ENCODE data around the gene CC2D2A. TPM values are rescaled to one million over a fixed set of nuclear protein-coding genes. Genes with fewer than 3 reads are reported as not detected.
"Not testable (repeated sequence)": the region's sequence is repeated elsewhere in the genome, so short reads cannot be mapped to it uniquely, and the experiment has no call there.

The CC2D2A gene
- total RNA-seq, 1 donor from 2014 or later = 33.1 TPM

DNA sequence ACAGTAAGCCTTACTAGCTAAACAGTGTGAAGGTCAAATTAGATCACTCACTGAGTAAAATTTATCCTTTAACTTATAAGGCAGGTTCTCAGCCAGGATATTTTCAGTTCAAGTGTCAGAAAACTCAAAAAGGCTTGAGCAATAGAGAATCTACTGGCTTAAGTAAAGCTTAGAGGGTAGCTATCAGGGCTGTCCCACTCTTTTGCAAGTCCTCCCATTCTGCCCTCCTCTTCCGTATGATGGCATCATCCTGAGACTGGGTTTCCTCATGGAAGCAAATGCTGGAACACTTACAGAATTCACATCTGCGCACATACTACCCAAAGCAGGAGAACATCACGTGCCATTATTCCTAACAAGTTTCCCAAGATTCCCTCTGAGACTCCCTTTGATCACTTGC is 130.5 kb downstream of the CC2D2A start:
- Histone ChIP-seq H3K9me3 (no peaks in the 10 kb centered on the region), H3K4me3 (no peak overlapping the region), H3K4me1 (no peaks in the 10 kb centered on the region), H3K36me3 (peaks cover 0 to 30% of the 10 kb centered on the region in 2 donors), H3K27me3 (no peaks in the 10 kb centered on the region), H3K27ac (no peak overlapping the region)
- no peak for TF ChIP-seq CTCF (IDR thresholded peaks at IDR 0.05)
- no peak for TF ChIP-seq POLR2A (IDR thresholded peaks at IDR 0.05)
- no peak for TF ChIP-seq POLR2AphosphoS5 (IDR thresholded peaks at IDR 0.05; ENCODE audit: insufficient read depth in 1 of 2, low read depth in 1 of 2)
- no peak for DNase-seq (ENCODE audit: extremely low spot score in 2 of 2)
- intact Hi-C loops (cut with DNase I) = no loop called here

- H3K9me3 ChIP-seq = no peaks in the 10 kb centered on the region
- no peaks in the 10 kb centered on the region for H3K27me3 ChIP-seq
- no peak overlapping the region for H3K27ac ChIP-seq
- TF ChIP-seq POLR2A (IDR thresholded peaks at IDR 0.05) (no peak), CTCF (IDR thresholded peaks at IDR 0.05) (no peak), POLR2AphosphoS5 (IDR thresholded peaks at IDR 0.05; ENCODE audit: insufficient read depth in 1 of 2, low read depth in 1 of 2) (no peak)
- no peaks in the 10 kb centered on the region for H3K4me1 ChIP-seq
- peaks cover 0 to 36% of the 10 kb centered on the region in 2 donors for H3K36me3 ChIP-seq
- DNase-seq (ENCODE audit: extremely low spot score in 2 of 2) = no peak
- intact Hi-C loops (cut with DNase I) = no loop called here
- no peak overlapping the region for H3K4me3 ChIP-seq
Observed at GRCh38 chr4:15601862-15602261, 132.2 kb downstream of the CC2D2A start.

DNA sequence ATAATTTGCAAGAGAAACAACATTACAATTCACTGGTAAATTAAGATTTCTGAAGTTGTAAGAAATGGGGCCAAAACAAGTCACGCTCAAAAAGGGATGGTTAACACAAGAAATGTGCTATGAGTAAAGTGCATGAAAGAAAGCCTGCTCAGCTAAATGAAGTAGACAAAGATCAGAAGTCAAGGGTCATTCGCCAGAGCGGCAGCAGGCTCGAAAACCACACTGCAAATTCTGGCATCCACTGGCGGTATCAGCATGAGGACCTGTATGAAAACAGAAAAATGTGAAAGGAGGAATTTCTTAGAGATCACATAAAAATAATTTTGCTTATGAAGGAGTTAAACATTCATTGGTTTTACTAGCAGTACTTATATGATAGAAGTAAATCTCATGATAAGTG is 135.9 kb downstream of the CC2D2A start:
- Histone ChIP-seq H3K27me3 (no peaks in the 10 kb centered on the region), H3K9me3 (no peaks in the 10 kb centered on the region), H3K4me1 (no peaks in the 10 kb centered on the region), H3K4me3 (no peak overlapping the region), H3K27ac (no peak overlapping the region), H3K36me3 (peaks cover 0 to 36% of the 10 kb centered on the region in 2 donors)
- intact Hi-C loops (cut with DNase I) = no loop called here
- TF ChIP-seq POLR2AphosphoS5 (IDR thresholded peaks at IDR 0.05; ENCODE audit: insufficient read depth in 1 of 2, low read depth in 1 of 2) = no peak
- no peak for TF ChIP-seq POLR2A (IDR thresholded peaks at IDR 0.05)
- no peak for TF ChIP-seq CTCF (IDR thresholded peaks at IDR 0.05)
- no peak for DNase-seq (ENCODE audit: extremely low spot score in 2 of 2)

DNA sequence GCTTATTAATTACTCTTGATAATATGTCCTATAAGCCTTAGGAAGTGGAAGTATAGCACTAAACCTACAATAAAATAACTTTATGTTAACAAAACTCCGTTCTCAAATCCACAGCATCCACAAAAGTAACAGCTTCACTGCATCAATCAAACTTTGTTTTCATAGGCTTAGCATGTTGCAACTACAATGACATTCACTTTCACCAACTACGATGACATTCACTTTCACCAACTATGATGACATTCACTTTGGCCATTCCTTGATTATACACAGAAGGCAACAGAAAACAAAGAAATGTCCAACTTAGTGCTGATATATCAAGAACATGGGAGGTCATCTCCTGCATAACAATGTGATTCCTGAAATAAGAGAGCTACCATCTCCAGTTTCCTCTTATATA is 141.2 kb downstream of the CC2D2A start:
- no peak for DNase-seq (ENCODE audit: extremely low spot score in 2 of 2)
- no peaks in the 10 kb centered on the region for H3K27me3 ChIP-seq
- H3K4me1 ChIP-seq = peaks cover 13% of the 10 kb centered on the region
- no peak for TF ChIP-seq CTCF (IDR thresholded peaks at IDR 0.05)
- TF ChIP-seq POLR2A (IDR thresholded peaks at IDR 0.05) = no peak
- TF ChIP-seq POLR2AphosphoS5 (IDR thresholded peaks at IDR 0.05; ENCODE audit: insufficient read depth in 1 of 2, low read depth in 1 of 2) = no peak
- H3K9me3 ChIP-seq = no peaks in the 10 kb centered on the region
- no peak overlapping the region for H3K4me3 ChIP-seq
- H3K36me3 ChIP-seq = peaks cover 0 to 14% of the 10 kb centered on the region in 2 donors
- H3K27ac ChIP-seq = no peak overlapping the region
- intact Hi-C loops (cut with DNase I) = no loop called here

DNA sequence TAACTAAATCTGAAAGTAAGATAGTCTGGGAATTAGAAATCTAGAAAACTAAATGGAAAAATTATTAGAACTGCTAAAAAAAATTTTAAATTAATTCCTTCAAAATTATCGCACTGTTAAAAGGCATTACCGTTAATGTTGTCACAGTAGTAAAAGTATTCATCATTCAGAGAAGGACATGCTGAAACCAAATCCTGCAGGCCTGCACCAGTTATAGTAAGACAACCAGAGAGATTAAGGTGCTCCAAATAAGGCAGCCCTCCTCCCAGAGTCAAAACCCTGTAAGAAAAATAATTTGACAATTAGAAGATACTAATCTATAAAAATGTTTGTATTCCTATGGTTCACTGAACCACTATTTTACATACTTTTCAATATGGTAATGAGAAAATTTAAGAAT is 142.5 kb downstream of the CC2D2A start:
- Histone ChIP-seq H3K9me3 (no peaks in the 10 kb centered on the region), H3K27me3 (no peaks in the 10 kb centered on the region), H3K4me1 (peaks cover 13% of the 10 kb centered on the region), H3K36me3 (peaks cover 0 to 16% of the 10 kb centered on the region in 2 donors), H3K27ac (no peak overlapping the region), H3K4me3 (no peak overlapping the region)
- no peak for DNase-seq (ENCODE audit: extremely low spot score in 2 of 2)
- intact Hi-C loops (cut with DNase I) = no loop called here
- no peak for TF ChIP-seq POLR2AphosphoS5 (IDR thresholded peaks at IDR 0.05; ENCODE audit: insufficient read depth in 1 of 2, low read depth in 1 of 2)
- no peak for TF ChIP-seq POLR2A (IDR thresholded peaks at IDR 0.05)
- no peak for TF ChIP-seq CTCF (IDR thresholded peaks at IDR 0.05)

DNA sequence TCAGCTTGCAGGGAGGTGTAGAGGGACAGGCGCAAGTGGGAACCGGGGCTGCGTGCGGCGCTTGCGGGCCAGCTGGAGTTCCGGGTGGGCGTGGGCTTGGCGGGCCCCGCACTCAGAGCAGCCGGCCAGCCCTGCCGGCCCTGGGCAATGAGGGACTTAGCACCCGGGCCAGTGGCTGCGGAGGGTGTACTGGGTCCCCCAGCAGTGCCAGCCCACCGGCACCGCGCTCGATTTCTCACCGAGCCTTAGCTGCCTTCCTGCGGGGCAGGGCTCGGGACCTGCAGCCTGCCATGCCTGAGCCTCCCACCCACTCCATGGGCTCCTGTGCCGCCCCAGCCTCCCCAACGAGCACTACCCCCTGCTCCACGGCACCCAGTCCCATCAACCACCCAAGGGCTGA is 145.2 kb downstream of the CC2D2A start:
- Histone ChIP-seq H3K4me1 (peaks cover 13% of the 10 kb centered on the region), H3K36me3 (peaks cover 0 to 23% of the 10 kb centered on the region in 2 donors)
- H3K27me3 ChIP-seq; H3K4me3 ChIP-seq; H3K9me3 ChIP-seq; intact Hi-C loops (cut with DNase I); H3K27ac ChIP-seq; DNase-seq (ENCODE audit: extremely low spot score in 2 of 2): not testable (repeated sequence)

GRCh38 chr4:15617407-15617806 is 147.7 kb downstream of the CC2D2A start:
- H3K27me3 ChIP-seq; H3K27ac ChIP-seq; DNase-seq (ENCODE audit: extremely low spot score in 2 of 2); H3K4me1 ChIP-seq; H3K4me3 ChIP-seq; intact Hi-C loops (cut with DNase I): not testable (repeated sequence)
- peaks cover 10% of the 10 kb centered on the region for H3K9me3 ChIP-seq
- peaks cover 2 to 27% of the 10 kb centered on the region in 2 donors for H3K36me3 ChIP-seq

Measured in vagina (tissue), 2 donors.